Measurements from ENCODE around the gene DCANP1.
"Not testable (repeated sequence)": the region's sequence is repeated elsewhere in the genome, so short reads cannot be mapped to it uniquely, and the experiment has no call there.

DCANP1 gene, protein sequence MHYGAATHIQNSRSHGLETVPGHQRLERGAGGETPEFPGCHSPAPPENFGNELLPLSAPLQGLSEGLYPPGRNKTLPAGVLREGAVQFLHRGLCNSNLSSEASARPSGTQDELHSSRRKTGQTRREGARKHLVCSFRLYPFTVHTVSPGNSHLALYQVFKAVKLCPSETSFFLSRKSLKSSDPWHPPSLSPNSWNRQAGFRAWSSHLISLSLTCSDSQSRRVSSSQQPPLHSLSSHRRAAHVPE

DNA sequence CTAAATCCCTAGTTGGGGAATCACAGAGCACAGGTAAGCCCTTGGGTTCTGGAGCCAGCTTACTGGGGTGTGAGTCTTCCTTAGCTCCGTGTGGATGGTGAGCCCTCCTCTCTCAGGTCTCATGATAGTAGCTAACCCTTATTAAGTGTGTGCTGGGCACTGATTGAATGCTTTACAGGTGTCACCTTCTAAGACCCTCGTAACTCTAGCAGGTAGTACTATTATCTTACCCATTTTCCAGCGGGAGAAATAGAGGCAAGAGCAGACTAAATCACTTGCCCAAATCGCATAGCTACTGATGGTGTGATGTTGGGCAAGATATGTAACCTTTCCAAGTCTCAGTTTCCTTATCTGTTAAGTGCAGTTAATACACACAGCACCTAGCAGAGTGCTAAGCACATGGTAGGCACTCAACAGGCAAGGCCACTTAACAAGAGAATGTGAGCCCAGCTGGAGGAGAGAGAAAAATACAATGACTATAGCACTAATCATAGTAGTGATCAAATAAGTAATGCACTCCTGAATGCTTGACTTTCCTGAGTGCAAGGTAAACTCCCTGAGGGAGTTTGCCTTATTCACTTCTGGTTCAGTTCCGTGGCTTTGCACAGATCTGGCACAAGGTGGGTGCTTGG lies at the start of gene DCANP1:
DCANP1 (minus strand) TSS at position 51 of the 632 bp plus-strand sequence. CDS start 240 bp downstream, outside the sequence.
- DNase-seq = no peak

DNA sequence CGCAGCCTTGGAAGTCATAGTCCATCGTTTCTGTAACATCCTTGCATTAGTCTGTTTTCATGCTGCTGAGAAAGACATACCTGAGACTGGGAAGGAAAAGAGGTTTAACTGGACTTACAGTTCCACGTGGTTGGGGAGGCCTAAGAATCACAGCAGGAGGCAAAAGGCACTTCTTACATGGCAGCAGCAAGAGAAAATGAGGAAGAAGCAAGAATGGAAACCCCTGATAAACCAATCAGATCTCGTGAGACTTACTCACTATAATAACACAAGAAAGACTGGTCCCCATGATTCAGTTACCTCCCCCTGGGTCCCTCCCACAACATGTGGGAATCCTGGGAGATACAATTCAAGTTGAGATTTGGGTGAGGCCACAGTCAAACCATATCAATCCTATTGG lies 48.4 kb upstream of the DCANP1 start:
- not testable (repeated sequence) for DNase-seq

DNA sequence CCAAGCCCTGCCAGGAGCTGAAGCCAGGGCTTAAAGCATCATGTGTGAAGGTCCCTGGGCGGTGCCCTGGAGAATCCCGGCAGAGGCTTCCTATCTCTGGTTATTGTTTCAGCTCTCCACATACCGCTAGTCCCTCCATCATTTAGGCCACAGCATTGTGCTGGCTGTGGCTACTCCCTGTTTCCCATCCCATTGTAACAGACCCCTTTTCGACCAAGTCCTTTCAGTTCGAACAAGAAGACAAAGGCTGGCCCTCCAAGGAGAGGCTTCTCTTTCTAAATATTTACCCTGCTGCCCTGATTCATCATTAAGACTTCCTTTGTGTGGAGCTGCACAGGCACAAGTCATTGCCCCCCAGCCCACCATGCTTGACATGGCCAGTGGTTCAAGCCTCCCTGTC lies 47.0 kb upstream of the DCANP1 start:
- no peak for DNase-seq

DNA sequence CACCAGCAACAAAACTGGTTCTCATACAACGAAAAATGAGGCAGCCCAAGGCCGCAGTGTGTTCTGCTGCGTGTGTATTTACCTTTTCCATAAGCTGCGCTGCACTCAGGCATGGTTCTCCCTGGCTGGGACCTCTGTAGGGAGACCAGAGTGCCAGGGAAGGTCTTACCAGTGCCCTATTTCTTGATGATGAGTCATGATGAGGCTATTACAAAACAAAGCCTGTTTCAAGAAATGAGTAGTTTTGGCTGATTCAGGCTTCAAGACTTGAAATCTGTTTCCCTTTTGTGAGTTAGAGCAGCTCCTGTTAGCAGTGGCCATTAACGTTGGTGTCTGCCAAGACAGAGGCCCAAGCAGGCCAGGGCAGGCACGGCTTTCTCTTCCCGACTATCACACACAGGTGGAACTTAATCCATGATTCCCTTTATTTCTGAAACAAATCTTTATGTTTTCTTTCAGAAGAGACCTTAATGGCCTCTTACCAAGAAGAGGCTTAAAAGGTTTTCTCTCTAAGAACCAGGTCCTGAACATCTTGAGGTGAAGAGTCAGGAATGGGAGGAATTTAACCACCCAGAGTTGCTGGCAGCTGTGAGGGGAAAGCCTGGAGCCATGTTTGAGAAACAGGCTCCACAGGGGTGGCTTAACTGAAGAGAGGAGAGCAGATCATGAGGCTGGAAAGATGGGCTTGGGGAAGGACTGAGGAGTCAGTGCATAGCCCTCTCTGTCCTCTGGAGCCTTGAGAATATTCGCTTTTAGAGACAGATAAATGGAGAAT lies 46.4 kb upstream of the DCANP1 start:
- DNase-seq = no peak

DNA sequence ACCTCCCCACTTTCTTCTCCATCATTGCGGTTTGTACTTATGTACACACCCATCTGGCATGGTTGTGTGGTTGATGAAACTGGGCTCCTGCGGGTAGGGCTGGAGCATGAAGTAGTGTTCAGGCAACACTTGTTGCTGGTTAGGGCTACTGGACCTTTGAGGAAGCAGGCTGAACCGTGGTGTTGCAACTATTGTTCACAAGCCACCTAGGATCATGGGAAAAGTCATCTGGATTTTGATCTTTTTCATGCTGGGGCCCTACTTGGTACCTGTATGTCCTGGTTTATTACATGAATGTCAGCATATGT lies 45.1 kb upstream of the DCANP1 start:
- no peak for DNase-seq

DNA sequence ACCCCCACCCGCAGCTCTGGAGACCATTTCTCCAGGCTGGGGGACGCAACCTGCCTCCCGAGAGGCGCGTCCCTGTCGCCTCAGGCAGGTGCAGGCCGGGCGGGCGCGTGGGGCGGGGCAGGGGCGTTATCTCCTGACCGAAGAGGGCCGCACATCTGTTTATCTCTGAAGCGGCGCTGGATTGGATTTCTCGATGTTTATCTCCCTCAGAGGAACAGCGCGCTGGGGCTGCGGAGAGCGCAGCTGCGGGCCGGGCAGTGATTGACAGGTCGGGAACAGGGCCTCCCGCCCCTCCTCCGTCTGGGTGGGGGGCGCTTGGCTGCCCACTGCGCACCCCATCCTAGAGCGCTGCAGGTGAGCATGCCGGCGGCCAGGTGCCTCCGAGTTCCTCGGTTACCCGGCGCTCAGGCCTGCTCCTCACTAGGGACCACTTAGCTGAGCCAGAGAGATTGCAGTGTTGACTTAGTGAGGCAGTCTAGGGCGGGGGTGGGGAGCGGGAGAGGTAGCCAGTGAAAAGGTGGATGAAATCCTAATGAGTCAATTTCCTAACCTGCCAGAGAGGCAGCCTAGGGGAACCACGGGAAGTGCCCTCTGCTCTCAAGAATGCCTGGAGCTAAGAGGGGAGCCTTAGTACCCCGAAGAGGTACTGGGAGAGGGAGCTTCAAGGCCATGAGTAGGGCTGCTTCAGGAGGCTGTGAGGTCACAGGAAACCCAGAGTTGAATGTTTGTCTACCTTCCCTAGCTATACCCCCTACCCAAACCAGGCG lies 44.6 kb upstream of the DCANP1 start:
- DNase-seq = peak; percentile 34 to 42

DNA sequence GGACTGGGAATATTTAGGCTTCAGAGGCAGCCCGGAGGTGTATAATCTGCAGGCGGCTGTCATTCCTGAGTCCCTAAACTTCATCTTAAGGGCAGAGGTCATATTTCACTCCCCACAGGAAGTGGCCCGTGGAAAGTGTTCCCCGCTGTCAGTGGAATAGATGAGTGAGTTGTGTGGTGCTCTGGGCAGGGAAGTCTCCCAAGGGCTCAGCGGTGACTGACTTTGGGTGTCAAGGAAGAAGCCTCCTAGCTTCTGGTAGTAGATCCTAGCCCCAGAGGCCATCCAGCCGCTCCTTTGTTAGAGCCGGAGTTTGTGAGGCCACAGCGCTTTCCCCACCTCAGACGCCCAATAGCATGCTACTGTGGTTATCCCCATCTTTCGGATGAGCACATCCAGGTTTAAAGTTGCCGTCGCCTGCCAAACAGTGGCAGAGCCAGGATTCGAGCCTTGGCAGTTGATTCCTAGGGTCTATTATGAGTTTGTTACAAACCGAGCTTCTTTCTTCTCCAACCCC lies 43.9 kb upstream of the DCANP1 start:
- DNase-seq = no peak

DNA sequence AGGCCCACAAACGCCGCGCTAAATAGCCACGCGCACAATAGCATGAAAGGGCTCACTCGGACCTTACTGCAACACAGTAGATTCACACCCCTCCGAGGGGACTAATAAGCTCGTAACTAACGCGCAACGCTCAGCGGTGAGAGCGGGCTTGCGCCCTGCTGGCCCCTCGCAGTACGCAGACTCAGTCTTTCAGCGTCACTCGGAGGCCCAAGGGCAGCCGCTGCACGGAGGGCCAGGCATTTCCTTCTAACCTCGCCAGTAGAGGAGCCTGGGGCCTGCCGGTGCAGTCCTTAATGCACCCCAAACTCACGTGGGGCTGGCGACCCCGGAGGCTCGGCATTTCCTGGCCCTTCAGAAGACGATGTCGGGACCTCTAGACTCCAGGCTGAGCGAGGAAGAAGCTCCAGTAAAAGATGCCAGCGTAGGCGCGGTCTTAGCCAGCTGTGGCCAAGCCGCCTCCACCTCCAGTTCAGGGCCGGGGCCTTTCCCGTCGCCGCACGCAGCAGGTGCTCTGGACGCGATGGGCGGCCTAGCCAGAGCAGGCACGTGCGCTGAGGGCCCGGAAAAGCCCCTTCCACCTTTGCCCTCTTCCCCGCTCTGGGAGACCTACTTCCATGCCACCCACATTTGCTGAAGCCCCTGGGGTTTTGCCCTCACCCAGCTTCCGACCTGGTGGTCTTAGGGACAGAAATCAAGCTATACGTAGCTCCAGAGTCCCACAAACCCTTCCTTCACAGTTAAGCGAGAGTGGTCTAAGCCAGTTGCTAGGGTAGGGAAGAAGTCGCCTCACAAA lies 43.3 kb upstream of the DCANP1 start:
- DNase-seq = no peak

DNA sequence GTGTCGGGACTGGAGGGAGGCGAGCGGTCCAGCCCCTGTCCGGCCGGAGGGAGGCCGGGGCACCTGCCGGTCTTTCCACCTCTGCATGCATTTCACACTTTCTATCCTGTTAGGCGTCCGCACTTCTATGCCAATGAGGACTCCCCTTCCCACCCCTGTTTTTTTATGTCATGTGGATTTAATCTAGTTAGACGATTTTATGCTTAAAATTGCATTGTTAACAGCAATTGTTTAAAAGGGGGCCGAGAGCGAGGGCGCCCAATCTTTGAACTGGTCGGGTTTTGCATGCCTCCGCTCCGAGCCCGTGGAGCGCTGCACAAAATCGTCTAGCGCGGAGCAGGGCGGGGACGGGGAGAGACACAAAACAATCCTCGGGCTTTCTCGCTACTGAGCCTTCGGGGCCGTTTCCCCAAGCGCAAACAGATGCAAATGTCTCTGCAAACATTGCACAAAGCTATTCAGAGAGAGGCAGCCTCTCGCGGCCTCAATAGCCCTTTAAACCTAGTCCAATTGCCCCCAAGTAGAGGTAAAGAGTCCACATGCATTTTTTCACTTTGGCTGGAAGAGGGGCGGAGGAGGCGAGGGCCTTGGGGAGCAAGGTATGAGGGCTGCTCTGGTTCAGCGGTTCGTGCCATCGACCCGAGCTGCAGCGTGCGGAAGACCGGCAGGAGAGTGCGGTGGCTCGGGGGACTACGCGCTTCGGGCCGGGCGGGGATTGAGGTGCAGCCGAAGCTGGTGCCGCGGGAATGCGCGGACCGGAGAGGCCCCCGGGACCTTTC lies 42.5 kb upstream of the DCANP1 start:
- peak in 1 of 2 experiments; percentile 31 for DNase-seq

DNA sequence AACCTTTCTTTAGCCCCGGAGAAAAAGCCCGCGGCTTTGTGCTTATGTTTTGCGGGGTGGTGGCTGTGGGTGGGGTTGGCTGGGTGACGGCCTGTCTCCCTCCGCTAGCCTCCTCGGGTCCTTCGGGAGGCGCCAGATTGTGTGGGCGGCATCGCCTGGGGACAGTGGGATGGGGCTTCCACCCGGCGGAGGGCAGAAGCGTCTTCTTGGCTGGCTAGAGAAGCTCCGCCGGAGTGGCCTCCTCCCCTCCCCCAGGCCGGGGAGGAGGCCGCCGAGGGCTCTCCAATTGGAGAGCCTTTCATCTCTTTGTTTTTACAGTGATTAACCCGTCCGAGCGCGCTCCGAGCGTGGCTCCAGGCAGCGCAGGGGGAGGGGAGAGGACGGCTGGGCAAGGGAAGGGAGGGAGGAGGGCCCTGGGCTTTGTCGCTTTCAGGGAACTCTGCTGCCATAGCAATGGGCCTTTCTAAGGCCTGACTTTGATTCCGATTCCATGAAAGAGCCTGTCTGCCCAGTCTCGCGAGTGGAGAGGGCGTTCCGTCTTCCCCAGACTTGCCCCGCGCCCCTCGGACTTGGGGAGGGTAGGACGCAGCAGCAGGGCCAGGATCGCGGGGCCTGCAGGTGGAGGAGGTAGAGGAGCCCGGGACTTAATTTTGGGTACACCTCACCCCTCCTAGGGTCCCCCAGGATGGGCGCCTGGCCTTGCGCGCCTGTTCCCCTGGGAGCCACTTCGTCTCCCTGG lies 41.7 kb upstream of the DCANP1 start:
- peak; percentile 36 to 47 for DNase-seq

DNA sequence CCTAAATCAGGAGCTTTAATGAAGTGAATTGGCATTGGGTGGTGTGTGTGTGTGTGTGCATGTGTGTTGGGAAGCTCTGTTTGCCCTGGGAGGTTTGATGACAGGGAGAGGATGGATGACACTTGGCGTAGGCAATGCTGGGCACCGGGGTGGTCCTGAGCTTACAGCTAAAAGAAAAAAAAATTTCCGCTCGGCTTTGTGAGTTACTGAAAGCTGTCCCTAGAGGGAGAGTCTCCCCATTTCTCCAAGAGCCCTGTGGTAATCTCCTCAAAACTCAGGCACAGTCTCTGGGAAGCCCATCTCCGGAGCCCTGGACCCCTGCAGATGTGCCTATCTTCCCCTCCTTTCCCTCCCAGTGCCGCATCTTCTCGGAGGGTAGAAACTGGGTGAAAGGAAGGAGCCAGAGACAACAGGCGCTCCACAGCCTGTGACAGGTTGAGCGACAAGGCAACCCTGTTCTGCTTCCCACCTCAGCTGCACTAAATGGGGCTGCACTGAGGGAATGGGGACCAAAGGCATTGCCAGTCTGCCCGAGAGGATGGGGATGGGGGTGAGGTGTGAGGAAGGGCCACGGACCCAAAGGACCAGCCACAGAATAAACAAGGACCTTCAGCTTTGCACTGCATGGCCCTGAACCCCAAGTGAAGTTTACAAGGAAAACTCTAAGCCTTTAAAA lies 40.8 kb upstream of the DCANP1 start:
- DNase-seq = no peak

DNA sequence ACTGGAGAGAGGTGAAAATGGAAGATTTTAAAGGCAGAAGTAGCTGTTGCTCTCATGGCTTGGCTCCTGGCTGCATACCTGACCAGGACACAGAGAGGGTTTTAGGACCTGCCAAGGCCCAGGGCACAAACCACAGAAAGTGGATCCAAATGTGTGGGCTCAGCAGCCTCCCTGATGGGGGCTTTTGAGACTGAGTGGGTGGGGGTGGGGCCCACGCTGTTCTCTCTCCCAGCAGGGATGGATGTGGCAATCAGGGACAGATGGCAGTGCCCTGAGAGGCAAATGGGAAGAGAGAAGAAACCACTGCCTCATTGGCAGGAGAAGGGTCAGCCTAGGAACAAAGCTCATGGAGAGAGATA lies 39.9 kb upstream of the DCANP1 start:
- no peak for DNase-seq

DNA sequence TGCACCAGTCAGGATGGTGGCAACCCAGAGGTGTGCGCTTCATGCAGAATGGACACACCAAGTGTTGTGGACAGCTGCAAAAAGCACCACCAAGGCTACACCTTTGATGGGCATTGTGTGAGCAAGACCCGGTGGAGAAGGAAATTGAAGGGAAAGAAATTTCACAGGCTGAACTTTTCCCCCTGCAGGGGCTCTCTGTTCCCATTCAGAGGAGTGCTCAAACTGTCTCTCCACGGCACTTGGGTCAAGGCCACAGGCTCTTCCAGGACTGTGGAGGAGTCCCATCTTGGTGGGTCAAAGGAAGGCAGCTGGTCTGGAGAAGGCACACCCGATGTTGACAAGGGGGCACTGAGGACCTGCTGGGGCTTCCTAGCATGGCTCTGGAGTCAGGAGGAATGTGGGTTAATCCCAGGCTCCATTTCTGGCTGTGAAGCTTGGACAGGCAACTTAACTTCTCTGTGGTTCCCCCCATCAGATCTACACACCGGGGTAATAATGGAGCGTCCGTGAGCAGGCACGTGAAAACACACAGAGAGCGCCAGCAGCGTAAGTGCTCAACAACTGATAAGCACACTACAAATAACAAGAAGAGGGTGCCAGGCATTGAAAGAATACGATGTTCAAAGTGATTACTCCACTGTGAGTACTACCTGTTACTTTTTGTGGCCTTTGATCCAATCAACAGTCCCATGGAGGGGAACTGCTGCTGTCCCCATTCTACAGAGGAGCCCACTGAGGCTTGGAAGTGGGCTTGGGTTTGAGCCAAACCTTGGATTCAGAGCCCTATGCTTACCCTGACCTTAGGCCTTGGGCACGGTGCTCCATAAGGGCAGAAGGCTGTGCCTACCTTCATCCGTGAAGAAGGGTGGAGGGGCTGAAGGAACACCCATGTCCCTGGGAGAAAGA lies 39.2 kb upstream of the DCANP1 start:
- no peak for DNase-seq

DNA sequence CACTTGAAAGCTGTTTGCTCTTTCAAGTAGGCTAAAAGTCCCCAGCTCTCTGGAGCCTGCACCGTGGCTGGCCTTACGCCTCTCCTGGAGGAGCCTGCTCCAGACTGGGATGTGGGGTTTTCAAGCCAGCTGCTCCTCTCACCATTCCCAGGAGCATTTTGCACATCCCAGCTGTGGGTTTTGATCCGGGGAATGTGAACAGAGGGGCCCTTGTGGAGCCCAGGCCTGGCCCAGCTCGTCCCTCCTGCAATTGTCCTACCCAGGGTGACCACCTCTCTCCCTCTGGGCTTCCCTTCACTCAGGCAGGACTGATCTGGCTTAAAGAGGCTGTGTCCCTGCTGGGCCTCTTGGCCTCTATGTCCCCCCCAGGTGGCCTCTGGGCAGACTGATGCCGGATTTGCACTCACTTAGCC lies 37.5 kb upstream of the DCANP1 start:
- DNase-seq = no peak

DNA sequence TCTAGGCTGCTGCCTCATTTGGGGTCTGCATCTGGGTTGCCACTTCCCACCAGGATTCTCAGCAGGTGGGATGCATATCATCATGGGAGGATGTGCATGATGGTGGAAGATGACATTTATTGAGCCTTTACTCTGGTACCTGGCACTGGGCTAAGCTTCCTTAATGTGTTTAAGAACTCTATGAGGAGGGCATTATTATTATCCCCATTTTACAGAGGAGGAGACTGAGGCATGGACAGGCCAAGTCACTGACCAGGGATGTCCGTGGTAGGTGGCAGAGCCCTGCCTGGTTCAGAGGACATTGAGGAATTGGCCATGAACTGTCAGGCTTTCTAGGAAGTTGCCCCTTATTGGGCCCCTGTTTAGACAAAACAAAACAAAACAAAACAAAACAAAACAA lies 36.1 kb upstream of the DCANP1 start:
- no peak for DNase-seq

DNA sequence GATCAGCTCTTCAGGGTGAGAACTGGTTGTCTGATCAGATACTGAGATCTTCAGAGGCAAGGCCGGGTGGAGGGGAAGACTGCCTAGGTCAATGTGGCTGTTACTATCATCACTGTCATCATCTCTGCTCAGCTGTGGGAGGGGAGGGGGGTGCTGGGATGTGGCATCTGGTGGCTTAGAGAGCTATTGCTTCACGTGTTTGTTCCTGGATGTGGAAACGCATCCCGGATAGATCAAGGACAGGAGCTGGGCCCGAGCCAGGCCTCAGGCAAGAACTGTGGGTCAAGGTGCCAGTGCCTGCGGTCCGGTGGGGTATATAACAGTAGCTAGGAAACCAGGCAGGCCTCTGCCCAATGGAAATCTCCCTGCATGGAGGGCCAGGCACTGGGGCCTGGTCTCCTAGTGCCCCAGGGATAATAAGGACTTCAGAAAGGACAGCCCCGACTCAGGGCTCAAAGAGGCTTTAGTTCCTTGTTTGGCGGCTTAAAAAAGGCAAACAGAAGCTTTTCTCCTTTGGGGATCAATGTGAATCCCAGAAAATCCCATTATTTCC lies 35.3 kb upstream of the DCANP1 start:
- DNase-seq = no peak

DNA sequence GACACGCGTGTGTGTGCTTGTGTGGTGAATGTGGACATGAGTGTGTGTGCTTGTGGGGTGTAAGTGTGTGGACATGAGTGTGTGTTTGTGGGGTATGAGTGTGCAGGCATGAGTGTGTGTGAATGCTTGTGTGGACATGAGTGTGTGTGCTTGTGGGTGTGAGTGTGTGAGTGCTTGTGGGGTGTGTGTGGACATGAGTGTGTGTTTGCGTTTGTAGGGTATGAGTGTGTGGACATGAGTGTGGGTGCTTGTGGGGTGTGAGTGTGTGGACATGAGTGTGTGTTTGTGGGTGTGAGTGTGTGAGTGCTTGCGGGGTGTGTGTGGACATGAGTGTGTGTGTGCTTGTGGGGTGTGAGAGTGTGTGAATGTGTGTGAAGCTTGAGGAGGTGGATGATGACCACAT lies 34.8 kb upstream of the DCANP1 start:
- no peak for DNase-seq

DNA sequence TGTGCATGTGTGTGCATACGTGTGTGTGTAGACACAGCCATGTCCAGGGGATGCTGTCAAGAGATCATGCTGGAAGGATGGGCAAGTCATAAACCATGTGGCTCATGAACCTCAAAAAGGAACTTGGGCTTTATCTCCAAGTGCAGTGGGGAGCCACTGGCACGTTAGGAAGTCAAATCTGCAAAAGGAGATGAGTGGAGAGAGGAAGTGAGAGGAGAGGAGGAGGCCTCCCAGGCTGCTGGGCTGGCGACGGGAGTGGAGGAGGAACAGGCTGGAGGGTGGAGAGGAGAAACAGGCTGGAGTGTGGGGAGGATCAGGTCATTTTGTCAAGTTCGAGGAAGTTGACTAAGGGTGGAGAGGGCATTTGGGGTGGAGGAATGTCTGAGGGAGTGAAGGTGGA lies 34.2 kb upstream of the DCANP1 start:
- DNase-seq = no peak

DNA sequence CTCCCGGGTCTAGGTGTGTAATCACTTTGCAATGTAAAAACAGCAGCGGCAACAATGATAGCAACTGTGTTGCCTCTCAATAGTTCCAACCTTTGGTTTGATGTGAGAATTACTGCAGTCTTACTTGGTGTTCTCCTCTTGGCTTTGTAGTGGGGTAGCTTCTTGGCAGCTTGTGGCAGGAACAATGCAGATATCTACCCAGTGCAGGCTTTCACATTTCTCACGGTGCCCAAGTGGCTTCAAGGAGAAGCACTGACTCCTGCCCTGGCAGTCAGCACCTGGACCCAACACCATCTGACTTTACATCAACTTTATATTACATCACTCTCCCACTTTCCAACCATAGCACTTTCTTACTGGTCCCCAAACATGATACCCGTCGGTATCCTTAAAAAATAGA lies 33.4 kb upstream of the DCANP1 start:
- no peak for DNase-seq

Data from NCI-H1930 (cell line).